HCT116 (cell line): ENCODE data around the gene TRAPPC1. TPM values are rescaled to one million over a fixed set of nuclear protein-coding genes. Genes with fewer than 3 reads are reported as not detected.

Experiments
- ATAC-seq: fragments of 200-7000 bp; cut with Tn5 transposase; 2 replicates; pipeline ENCODE4 v1.9.1; 2020; ENCODE audit warnings: mild to moderate bottlenecking, moderate library complexity
- BruUV-seq: library from RNA; stranded (reverse); fragments of 400-500 nt; replicated peaks from 2 replicates; lab custom pipeline; 2021; lab: Mats Ljungman, UMichigan
- CTCF ChIA-PET: fragments of 300-600 bp; sonication (Branson Sonifier 250); formaldehyde crosslinking; loops from one replicate; lab custom pipeline; 2021; ENCODE audit warnings: antibody characterized with exemption; lab: Charles Lee
- POLR2A ChIA-PET: fragments of 300-600, 350-600 bp; sonication (Branson Sonifier 250); formaldehyde crosslinking; loops from one replicate; lab custom pipeline; 2021; ENCODE audit warnings: antibody characterized with exemption; lab: Charles Lee
- RAD21 ChIA-PET, 2 experiments: fragments of 300-600 bp; sonication (Branson Sonifier 250); formaldehyde crosslinking; loops; one replicate each; lab custom pipeline; 2023; ENCODE audit warnings: low total read pairs in 2 of 2; ENCODE audit not compliant: uncharacterized antibody in 2 of 2, unreplicated experiment in 2 of 2, low non-redundant PET in 1 of 2; lab: Charles Lee
- DNase-seq: peaks from one replicate; pipeline ENCODE4 v3.0.0-alpha.2; 2010; ENCODE audit warnings: low read depth, low spot score
- H2AFZ ChIP-seq: fragments of 200-600 bp; shearing (Covaris generic), sonication (generic); 2 replicates; pipeline ENCODE4 v1.6.1; 2017; ENCODE audit warnings: low read depth, mixed run types, mixed read lengths, antibody characterized with exemption, low read length; ENCODE audit not compliant: poor library complexity, severe bottlenecking
- H3K27ac ChIP-seq: 2 replicates; pipeline ENCODE4 v1.5.1; 2012; ENCODE audit warnings: low read depth, low read length
- H3K27me3 ChIP-seq: fragments of 200-600 bp; sonication (generic); 2 replicates; pipeline ENCODE4 v1.6.1; 2016; ENCODE audit warnings: mixed run types, low read length, mixed read lengths; ENCODE audit not compliant: insufficient read depth
- H3K36me3 ChIP-seq, 2 experiments: fragments of 200-500 bp in 1 of 2; fragments of 200-600 bp in 1 of 2; sonication (Bioruptor generic) in 1 of 2; sonication (generic) in 1 of 2; 2 replicates each; pipeline versions ENCODE4 v1.5.1 to v1.6.1; 2014 to 2016; ENCODE audit warnings: low read length in 2 of 2, inconsistent platforms in 1 of 2, mixed read lengths in 1 of 2, mixed run types in 1 of 2; ENCODE audit not compliant: insufficient read depth in 2 of 2, control insufficient read depth in 1 of 2
- H3K4me1 ChIP-seq, 2 experiments: fragments of 200-600 bp in 1 of 2; sonication (generic) in 1 of 2; 2 replicates each; pipeline versions ENCODE4 v1.5.1 to v1.6.1; 2012 to 2017; ENCODE audit warnings: low read length in 2 of 2, inconsistent platforms in 1 of 2, mild to moderate bottlenecking in 1 of 2, mixed read lengths in 1 of 2, mixed run types in 1 of 2, moderate library complexity in 1 of 2; ENCODE audit not compliant: insufficient read depth in 2 of 2, control insufficient read depth in 1 of 2
- H3K4me2 ChIP-seq: fragments of 200-600 bp; sonication (generic); 2 replicates; pipeline ENCODE4 v1.6.1; 2017; ENCODE audit warnings: mixed run types, low read length, mixed read lengths
- H3K4me3 ChIP-seq, 2 experiments: fragments of 200-600 bp in 1 of 2; sonication (generic) in 1 of 2; replicated peaks in 1 of 2; 2 replicates each; pipeline ENCODE4 v1.5.1; 2011 to 2016; ENCODE audit warnings: low read length in 2 of 2, control low read depth in 1 of 2, low read depth in 1 of 2, mild to moderate bottlenecking in 1 of 2, mixed read lengths in 1 of 2, mixed run types in 1 of 2
- H3K79me2 ChIP-seq: fragments of 200-600 bp; sonication (generic); 2 replicates; pipeline ENCODE4 v1.6.1; 2017; ENCODE audit warnings: mild to moderate bottlenecking, mixed run types, low read length, moderate library complexity, mixed read lengths; ENCODE audit not compliant: insufficient read depth
- H3K9ac ChIP-seq: fragments of 200-600 bp; sonication (generic); 2 replicates; pipeline ENCODE4 v1.6.1; 2016; ENCODE audit warnings: low read length, mixed read lengths
- H3K9me2 ChIP-seq: fragments of 200-600 bp; sonication (generic), shearing (Covaris generic); 2 replicates; pipeline ENCODE4 v1.6.1; 2017; ENCODE audit warnings: mixed run types, mild to moderate bottlenecking, moderate library complexity; ENCODE audit not compliant: insufficient read depth
- H3K9me3 ChIP-seq, 2 experiments: fragments of 200-500 bp in 1 of 2; fragments of 200-600 bp in 1 of 2; sonication (Bioruptor generic) in 1 of 2; sonication (generic) in 1 of 2; 2 replicates each; pipeline ENCODE4 v1.6.1; 2014 to 2017; ENCODE audit warnings: low read length in 2 of 2, mixed read lengths in 2 of 2, inconsistent platforms in 1 of 2, low read depth in 1 of 2, mild to moderate bottlenecking in 1 of 2, mixed run types in 1 of 2, moderate library complexity in 1 of 2; ENCODE audit not compliant: control insufficient read depth in 1 of 2, insufficient read depth in 1 of 2
- H4K20me1 ChIP-seq: fragments of 200-600 bp; sonication (generic), shearing (Covaris generic); 2 replicates; pipeline ENCODE4 v1.6.1; 2017; ENCODE audit warnings: mixed run types, mild to moderate bottlenecking, moderate library complexity; ENCODE audit not compliant: insufficient read depth
- CEBPB ChIP-seq: IDR thresholded peaks from 2 replicates; pipeline ENCODE4 v1.6.1; 2012; ENCODE audit warnings: low read depth
- ELF1 ChIP-seq: IDR thresholded peaks from 2 replicates; pipeline ENCODE4 v1.6.1; 2012; ENCODE audit warnings: low read depth, borderline replicate concordance
- POLR2A ChIP-seq: IDR thresholded peaks from 2 replicates; pipeline ENCODE4 v1.7.0; 2011; ENCODE audit warnings: borderline replicate concordance; ENCODE audit not compliant: insufficient read depth, insufficient read length; ENCODE audit errors: extremely low read depth
- SIN3A ChIP-seq: IDR thresholded peaks from 2 replicates; pipeline ENCODE4 v1.6.1; 2012; ENCODE audit warnings: low read depth
- SP1 ChIP-seq: IDR thresholded peaks from 2 replicates; pipeline ENCODE4 v1.6.1; 2012; ENCODE audit warnings: low read depth
- SRF ChIP-seq: IDR thresholded peaks from 2 replicates; pipeline ENCODE4 v1.6.1; 2012; ENCODE audit warnings: low read depth
- TCF7L2 ChIP-seq: IDR thresholded peaks from 2 replicates; pipeline ENCODE4 v1.7.0; 2011; ENCODE audit warnings: borderline replicate concordance, inconsistent platforms; ENCODE audit not compliant: insufficient read depth, insufficient read length; ENCODE audit errors: extremely low read depth
- YY1 ChIP-seq: IDR thresholded peaks from 2 replicates; pipeline ENCODE4 v1.6.1; 2011; ENCODE audit warnings: low read length, low read depth, moderate library complexity, mild to moderate bottlenecking; ENCODE audit not compliant: insufficient replicate concordance; ENCODE audit errors: extremely low read depth
- intact Hi-C: fragments of 100-400 bp; cut with micrococcal nuclease; formaldehyde crosslinking; loops from 2 replicates; pipeline ENCODE4 v1.10.0; 2022
- total RNA-seq: library from RNA; stranded (reverse); gene quantifications from one replicate; pipeline ENCODE4 v1.2.1, GENCODE V29; 2021; ENCODE audit not compliant: unreplicated experiment
- TF ChIP-seq, protein P1 (sequence below), 3 experiments: fragments of 200-600 bp in 1 of 3; sonication (generic) in 1 of 3; IDR thresholded peaks in 2 of 3; conservative IDR thresholded peaks in 1 of 3; 2 replicates each; pipeline ENCODE4 v1.5.1; 2012 to 2017; ENCODE audit warnings: low read depth in 2 of 3, low read length in 2 of 3, antibody characterized with exemption in 1 of 3, borderline replicate concordance in 1 of 3, control low read depth in 1 of 3, mild to moderate bottlenecking in 1 of 3, mixed read lengths in 1 of 3, mixed run types in 1 of 3, moderate library complexity in 1 of 3; ENCODE audit not compliant: insufficient read depth in 1 of 3

TRAPPC1 gene
- total RNA-seq, 1 experiment from 2014 or later, result 123 TPM

DNA sequence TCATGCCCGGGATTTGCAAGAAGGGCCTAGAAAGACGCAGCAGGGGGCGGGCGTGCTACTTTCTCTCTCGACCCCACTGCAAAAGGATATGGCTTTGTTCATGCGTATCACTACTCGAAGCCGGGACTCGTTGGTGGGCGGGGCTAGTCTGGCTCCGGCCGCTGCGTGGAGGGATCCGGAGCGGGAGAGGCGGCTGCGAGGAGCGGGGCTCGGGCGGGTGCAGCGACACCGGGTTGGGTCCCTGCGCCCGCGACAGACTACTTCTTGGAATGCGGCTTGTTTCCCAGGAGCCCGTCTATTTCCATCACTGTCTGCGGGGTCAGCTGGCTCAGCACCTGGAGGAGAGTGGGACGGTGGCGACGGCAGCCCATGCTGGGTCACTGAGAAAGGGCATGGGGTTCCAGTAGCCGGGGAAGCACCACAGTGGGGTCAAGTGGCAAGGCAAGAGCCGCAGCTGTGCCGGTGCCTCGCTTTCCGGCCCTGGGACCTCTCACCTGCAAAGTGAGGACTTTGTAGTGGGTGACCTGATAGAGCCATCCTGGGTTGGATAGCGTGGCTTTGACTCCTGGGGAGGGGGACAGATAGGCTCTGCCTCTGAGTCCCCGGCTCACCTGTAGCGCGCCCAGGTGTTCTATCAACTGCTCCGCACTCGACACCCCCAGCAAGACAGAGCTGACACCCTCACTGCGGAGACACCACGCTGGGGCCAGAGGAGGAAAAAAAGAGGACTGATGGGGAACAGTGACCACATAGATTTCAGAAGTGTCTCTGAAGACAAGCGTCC lies 8.7 kb downstream of the TRAPPC1 start:
- no peak for ATAC-seq
- POLR2A ChIA-PET, result interaction anchor here (1.0 kb wide), 1 partner anchor 9 kb away, joined by 3 read pairs; the partner anchor contains the start of genes CNTROB and TRAPPC1
- intact Hi-C loops, result no loop called here

More for the DNA sequence above, 8.7 kb downstream of the TRAPPC1 start:
- Histone ChIP-seq H3K4me3 (no peak overlapping the region), H3K4me1 (peaks cover 0 to 4% of the 10 kb centered on the region in 2 experiments; a peak in 1 of 4 replicates), H3K36me3 (no peaks in the 10 kb centered on the region), H4K20me1 (no peaks in the 10 kb centered on the region), H2AFZ (no peak overlapping the region), H3K27me3 (no peaks in the 10 kb centered on the region), H3K9me2 (no peaks in the 10 kb centered on the region), H3K9ac (no peak overlapping the region), H3K27ac (no peak overlapping the region), H3K4me2 (no peak overlapping the region), H3K79me2 (no peaks in the 10 kb centered on the region), H3K9me3 (no peaks in the 10 kb centered on the region)
- BruUV-seq, result no TSS peak
- DNase-seq, result no peak
- ChIA-PET CTCF (no interaction called here), RAD21 (no interaction called here)
- TF ChIP-seq SIN3A, result no peak
- no peak for TF ChIP-seq ELF1
- TF ChIP-seq CEBPB, result no peak
- TF ChIP-seq, protein P1, sequence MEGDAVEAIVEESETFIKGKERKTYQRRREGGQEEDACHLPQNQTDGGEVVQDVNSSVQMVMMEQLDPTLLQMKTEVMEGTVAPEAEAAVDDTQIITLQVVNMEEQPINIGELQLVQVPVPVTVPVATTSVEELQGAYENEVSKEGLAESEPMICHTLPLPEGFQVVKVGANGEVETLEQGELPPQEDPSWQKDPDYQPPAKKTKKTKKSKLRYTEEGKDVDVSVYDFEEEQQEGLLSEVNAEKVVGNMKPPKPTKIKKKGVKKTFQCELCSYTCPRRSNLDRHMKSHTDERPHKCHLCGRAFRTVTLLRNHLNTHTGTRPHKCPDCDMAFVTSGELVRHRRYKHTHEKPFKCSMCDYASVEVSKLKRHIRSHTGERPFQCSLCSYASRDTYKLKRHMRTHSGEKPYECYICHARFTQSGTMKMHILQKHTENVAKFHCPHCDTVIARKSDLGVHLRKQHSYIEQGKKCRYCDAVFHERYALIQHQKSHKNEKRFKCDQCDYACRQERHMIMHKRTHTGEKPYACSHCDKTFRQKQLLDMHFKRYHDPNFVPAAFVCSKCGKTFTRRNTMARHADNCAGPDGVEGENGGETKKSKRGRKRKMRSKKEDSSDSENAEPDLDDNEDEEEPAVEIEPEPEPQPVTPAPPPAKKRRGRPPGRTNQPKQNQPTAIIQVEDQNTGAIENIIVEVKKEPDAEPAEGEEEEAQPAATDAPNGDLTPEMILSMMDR (IDR thresholded peaks at IDR 0.05 in 2 of 3, conservative IDR thresholded peaks at IDR 0.05 in 1 of 3; ENCODE audit: borderline replicate concordance in 1 of 3, insufficient read depth in 1 of 3, low read depth in 2 of 3, low read length in 2 of 3), result no peak
- TF ChIP-seq YY1, result no peak
- TF ChIP-seq SP1, result no peak
- TF ChIP-seq TCF7L2, result no peak
- TF ChIP-seq SRF, result no peak
- TF ChIP-seq POLR2A, result no peak
